K562 (cell line): ENCODE data around the gene HEBP2.

ENCODE experiments used
- BRCA1 ChIP-seq, 2 experiments: fragments of 450-650 bp in 1 of 2; sonication (generic) in 1 of 2; formaldehyde crosslinking in 1 of 2; IDR thresholded peaks; 2 replicates each; pipeline versions ENCODE4 v1.5.0 to v1.6.1; 2017 to 2020; ENCODE audit warnings: mild to moderate bottlenecking in 1 of 2, missing genetic modification reagents in 1 of 2
- CBX5 ChIP-seq: IDR thresholded peaks from 2 replicates; pipeline ENCODE4 v1.6.1; 2014; ENCODE audit warnings: low read depth, borderline replicate concordance
- HNRNPL ChIP-seq: fragments of 200-400 bp; formaldehyde crosslinking; IDR thresholded peaks from 2 replicates; pipeline ENCODE4 v1.6.1; 2017; ENCODE audit warnings: low read depth, mild to moderate bottlenecking, low read length
- MCM2 ChIP-seq: fragments of 450-650 bp; IDR thresholded peaks from 2 replicates; pipeline ENCODE4 v1.6.1; 2017; ENCODE audit warnings: low read depth, mild to moderate bottlenecking
- NR1H2 ChIP-seq: sonication (generic); formaldehyde crosslinking; IDR thresholded peaks from 2 replicates; pipeline ENCODE4 v1.4.0; 2020; ENCODE audit warnings: mild to moderate bottlenecking, missing genetic modification reagents
- NR2C2 ChIP-seq, 2 experiments: fragments of 200-800 bp in 1 of 2; sonication (Bioruptor generic) in 1 of 2; sonication (generic) in 1 of 2; formaldehyde crosslinking in 1 of 2; IDR thresholded peaks; 2 replicates each; pipeline versions ENCODE4 v1.6.1 to v1.8.0; 2016 to 2022; ENCODE audit warnings: mild to moderate bottlenecking in 1 of 2, missing compliant biosample characterization in 1 of 2, missing genetic modification characterization in 1 of 2, missing genetic modification reagents in 1 of 2
- POLR2AphosphoS5 ChIP-seq: IDR thresholded peaks from 2 replicates; pipeline ENCODE4 v1.6.1; 2011; ENCODE audit warnings: mild to moderate bottlenecking, low read depth, low read length, moderate library complexity; ENCODE audit not compliant: control insufficient read depth, insufficient read depth
- SP1 ChIP-seq: sonication (generic); formaldehyde crosslinking; IDR thresholded peaks from 2 replicates; pipeline ENCODE4 v1.8.1; 2022; ENCODE audit warnings: mild to moderate bottlenecking, missing genetic modification reagents
- TCF3 ChIP-seq: sonication (generic); formaldehyde crosslinking; IDR thresholded peaks from 2 replicates; pipeline ENCODE4 v1.4.0; 2020; ENCODE audit warnings: mild to moderate bottlenecking, missing genetic modification reagents
- ZFP1 ChIP-seq: fragments of 450-650 bp; formaldehyde crosslinking; IDR thresholded peaks from 2 replicates; pipeline ENCODE4 v1.4.0; 2020; ENCODE audit warnings: mild to moderate bottlenecking, mixed read lengths
- TF ChIP-seq, protein P1 (sequence below), 2 experiments: fragments of 450-650 bp in 1 of 2; sonication (generic) in 1 of 2; formaldehyde crosslinking in 1 of 2; IDR thresholded peaks in 1 of 2; conservative IDR thresholded peaks in 1 of 2; 2 replicates each; pipeline versions ENCODE4 v1.6.1 to v1.8.1; 2016 to 2023; ENCODE audit warnings: mild to moderate bottlenecking in 2 of 2, moderate library complexity in 2 of 2, inconsistent platforms in 1 of 2, missing genetic modification reagents in 1 of 2
- TF ChIP-seq, protein P2 (sequence below): sonication (generic); formaldehyde crosslinking; IDR thresholded peaks from 2 replicates; pipeline ENCODE4 v1.8.1; 2023; ENCODE audit warnings: mild to moderate bottlenecking, missing genetic modification reagents, moderate library complexity
- TF ChIP-seq, protein P3 (sequence below): sonication (generic); formaldehyde crosslinking; IDR thresholded peaks from 2 replicates; pipeline ENCODE4 v1.4.0; 2020; ENCODE audit warnings: mild to moderate bottlenecking, missing genetic modification reagents

DNA sequence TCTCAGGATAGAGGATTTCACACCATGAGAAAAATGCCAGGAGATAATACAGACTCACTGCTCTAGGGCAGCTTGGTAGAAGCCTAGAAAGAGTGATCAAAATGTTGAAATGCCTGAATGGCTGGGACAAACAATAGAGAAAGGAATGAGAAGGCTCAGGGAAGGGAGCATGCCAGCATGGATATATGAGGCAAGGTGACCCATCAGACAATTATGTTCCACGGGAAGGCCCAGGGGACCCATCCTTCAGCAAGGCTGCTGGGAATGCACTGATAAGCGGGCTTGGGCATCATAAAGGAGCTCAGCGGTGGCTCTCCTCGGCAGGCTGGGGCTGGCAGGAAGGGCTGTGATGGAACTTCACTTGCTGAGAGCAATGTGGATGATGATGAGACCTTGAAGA is 12.2 kb downstream of the HEBP2 start:
- TF ChIP-seq MCM2 (no peak), CBX5 (no peak), HNRNPL (no peak), BRCA1 (IDR thresholded peaks at IDR 0.05) (no peak), BRCA1 (CRISPR knock-in tag; IDR thresholded peaks at IDR 0.05) (no peak), TCF3 (CRISPR knock-in tag) (no peak), SP1 (CRISPR knock-in tag) (no peak), NR2C2 (CRISPR knock-in tag; IDR thresholded peaks at IDR 0.05) (no peak), NR2C2 (tag; IDR thresholded peaks at IDR 0.05) (no peak), POLR2AphosphoS5 (no peak), NR1H2 (no peak), ZFP1 (CRISPR knock-in tag) (no peak)
- TF ChIP-seq, protein P1, sequence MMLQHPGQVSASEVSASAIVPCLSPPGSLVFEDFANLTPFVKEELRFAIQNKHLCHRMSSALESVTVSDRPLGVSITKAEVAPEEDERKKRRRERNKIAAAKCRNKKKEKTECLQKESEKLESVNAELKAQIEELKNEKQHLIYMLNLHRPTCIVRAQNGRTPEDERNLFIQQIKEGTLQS (IDR thresholded peaks at IDR 0.05), result no peak
- TF ChIP-seq, protein P1 (CRISPR knock-in tag; conservative IDR thresholded peaks at IDR 0.05), result no peak
- TF ChIP-seq, protein P2, sequence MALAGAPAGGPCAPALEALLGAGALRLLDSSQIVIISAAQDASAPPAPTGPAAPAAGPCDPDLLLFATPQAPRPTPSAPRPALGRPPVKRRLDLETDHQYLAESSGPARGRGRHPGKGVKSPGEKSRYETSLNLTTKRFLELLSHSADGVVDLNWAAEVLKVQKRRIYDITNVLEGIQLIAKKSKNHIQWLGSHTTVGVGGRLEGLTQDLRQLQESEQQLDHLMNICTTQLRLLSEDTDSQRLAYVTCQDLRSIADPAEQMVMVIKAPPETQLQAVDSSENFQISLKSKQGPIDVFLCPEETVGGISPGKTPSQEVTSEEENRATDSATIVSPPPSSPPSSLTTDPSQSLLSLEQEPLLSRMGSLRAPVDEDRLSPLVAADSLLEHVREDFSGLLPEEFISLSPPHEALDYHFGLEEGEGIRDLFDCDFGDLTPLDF (CRISPR knock-in tag), result no peak
- TF ChIP-seq, protein P3, sequence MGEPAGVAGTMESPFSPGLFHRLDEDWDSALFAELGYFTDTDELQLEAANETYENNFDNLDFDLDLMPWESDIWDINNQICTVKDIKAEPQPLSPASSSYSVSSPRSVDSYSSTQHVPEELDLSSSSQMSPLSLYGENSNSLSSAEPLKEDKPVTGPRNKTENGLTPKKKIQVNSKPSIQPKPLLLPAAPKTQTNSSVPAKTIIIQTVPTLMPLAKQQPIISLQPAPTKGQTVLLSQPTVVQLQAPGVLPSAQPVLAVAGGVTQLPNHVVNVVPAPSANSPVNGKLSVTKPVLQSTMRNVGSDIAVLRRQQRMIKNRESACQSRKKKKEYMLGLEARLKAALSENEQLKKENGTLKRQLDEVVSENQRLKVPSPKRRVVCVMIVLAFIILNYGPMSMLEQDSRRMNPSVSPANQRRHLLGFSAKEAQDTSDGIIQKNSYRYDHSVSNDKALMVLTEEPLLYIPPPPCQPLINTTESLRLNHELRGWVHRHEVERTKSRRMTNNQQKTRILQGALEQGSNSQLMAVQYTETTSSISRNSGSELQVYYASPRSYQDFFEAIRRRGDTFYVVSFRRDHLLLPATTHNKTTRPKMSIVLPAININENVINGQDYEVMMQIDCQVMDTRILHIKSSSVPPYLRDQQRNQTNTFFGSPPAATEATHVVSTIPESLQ (CRISPR knock-in tag), result no peak
